M059J (cell line): ENCODE data around the gene SFXN1. TPM values are rescaled to one million over a fixed set of nuclear protein-coding genes. Genes with fewer than 3 reads are reported as not detected.
A peak's percentile ranks its signal among the peaks of the same experiment; 100 is the strongest.

Experiments
- DNase-seq: peaks from one replicate; pipeline ENCODE4 v3.0.0-alpha.2; 2012; ENCODE audit warnings: low read depth
- total RNA-seq: library from RNA; depleted of rRNA; stranded (reverse); fragments of >200 nt; shearing (Covaris generic); gene quantifications from 2 replicates; pipeline ENCODE4 v1.2.3, GENCODE V29; 2014

SFXN1 gene
- total RNA-seq, 1 experiment from 2014 or later, result 156 TPM

DNA sequence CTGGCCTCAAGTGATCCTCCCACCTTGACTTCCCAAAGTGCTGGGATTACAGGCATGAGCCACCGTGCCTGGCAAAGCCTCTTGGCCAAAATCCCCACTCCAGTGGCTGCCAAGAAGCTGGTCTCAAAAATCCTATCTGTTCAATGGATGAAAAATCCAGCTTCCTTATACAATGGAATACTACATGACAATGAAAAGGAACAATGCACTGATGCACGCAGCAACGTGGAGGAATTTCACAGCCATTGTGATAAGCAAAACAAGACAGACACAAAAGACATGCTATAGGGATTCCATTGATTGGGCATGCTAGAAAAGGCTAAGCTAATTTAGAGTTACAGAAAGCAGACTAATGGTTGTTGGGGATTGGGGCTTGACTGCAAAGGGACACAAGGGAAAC is 13.1 kb upstream of the SFXN1 start:
- DNase-seq, result no peak

DNA sequence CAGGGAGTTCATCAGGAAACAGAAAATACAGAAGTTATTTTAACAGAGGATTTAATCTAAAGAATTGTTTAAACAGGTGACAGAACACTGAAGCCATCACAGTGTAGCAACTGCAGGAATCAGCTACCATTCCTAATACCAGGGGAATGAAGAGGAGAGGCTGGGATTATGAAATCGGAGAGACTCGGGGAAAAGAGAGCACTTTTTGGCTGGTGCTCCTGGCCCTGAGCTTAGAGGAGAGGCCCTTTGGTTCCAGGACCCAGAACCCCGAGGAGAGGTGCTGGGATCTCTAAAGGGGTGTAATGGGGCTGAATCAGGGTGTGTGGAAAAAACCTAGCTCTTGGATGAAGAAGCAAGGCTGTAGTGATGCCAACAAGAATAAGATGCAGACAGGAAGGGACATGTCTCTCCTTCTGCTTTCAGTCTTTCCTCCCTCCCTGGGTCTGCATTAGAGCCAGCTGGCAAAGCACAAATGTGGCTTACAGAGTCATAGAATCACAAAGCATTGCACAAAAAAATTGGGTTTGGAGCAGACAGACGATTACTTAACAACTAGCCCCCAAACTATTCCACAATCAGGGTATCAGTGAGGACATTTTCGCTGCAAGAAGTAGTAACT is 11.6 kb upstream of the SFXN1 start:
- no peak for DNase-seq

DNA sequence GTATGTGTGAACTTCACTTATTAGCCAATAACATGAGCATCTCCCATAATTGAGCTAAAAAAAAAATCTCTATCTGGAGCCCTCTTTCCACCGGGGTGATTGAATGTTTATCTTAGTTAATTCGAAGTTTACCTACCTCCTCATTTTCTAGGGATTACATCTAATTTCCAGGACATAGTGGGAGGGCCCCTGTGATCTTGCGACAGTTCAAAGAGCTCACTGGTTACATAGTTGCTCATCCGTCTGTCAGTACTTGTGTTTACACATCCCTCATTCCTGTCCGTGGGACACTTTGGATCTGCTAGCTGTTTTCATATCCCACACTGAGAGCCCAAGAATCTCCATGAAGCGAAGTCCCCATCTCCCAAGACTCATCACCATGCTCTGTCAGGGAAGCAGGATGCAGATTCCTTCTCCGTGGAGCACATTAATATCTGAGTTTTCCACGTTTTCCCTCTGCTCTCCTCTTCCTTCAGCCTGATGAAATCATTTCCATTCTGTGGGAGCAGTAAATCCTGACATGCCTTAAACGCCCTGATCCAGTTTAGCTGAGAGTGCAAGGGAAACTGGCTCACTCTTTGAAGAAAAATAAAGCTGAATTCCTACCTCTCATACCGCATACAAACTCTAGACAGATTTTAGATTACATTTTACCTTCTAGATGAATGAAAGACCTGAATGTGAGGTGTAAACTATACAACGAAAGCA is 10.2 kb upstream of the SFXN1 start:
- DNase-seq, result no peak

DNA sequence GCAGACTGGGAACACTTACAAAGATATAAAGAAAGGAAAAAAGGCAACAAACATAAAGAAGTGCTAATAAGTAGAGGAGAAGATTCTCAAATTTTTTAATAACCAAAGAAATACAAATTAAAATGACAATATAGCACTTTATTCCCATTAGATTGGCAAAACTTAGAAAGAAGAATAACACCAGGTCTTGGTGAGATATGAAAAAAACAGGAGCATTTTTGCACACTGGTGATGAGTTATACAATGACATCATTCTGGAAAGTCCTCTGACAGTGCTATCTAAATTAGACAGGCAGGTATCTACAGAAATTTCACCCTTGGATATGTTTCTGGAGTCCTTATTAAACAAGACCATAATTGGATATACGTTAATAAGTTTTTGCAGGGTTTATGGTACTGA is 9.5 kb upstream of the SFXN1 start:
- no peak for DNase-seq

DNA sequence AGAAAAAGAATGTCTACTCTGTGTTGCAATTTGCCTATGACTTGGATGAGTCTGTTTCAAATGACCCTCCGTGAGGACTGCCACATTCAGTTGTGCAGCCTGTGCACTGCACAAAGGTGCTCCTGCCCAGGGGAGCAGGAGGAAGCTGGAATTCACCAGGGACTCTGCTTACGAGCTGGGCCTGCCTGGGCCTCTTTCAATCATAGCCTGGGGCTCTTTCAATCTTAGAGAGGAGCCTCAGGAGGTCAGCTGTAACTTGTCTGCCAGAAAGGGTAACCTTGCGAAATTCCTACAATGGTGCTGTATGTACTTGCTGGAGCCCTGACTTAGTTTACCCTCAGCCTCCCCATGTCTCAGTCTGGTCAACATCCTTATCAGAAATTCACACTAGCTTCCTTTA is 8.4 kb upstream of the SFXN1 start:
- no peak for DNase-seq

DNA sequence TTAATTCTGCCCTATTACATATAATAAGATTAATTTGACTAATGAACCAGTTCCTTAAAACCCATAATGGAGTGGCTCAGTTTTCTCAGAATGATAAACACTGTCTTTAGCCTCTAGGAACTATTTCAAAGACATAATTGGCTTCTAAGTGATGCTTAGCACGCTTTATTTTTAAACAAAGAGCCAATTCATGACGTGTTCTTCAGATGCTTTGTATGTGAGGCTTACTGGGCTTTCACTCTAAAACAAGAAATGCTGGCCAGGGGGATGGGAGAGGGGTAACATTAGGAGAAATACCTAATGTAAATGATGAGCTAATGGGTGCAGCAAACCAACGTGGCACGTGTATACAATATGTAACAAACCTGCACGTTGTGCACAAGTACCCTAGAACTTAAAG is 7.6 kb upstream of the SFXN1 start:
- DNase-seq, result no peak

DNA sequence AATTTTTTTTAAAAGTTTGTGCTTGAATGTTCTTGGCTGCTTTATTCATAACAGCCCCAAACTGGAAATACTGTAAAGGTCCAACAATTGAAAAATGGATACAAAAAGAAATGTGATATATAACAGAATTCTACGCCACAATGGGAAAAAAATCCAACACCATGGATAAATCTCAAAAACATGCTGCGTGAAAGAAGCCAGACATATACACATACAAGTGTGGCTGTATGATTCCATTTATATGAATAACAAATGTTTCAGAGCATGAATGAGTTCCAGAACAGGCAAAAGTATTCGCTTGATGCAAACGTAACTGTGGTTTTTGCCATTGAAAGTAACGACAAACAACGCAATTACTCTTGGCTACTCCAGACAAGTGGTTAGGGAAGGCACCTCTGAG is 7.2 kb upstream of the SFXN1 start:
- no peak for DNase-seq

DNA sequence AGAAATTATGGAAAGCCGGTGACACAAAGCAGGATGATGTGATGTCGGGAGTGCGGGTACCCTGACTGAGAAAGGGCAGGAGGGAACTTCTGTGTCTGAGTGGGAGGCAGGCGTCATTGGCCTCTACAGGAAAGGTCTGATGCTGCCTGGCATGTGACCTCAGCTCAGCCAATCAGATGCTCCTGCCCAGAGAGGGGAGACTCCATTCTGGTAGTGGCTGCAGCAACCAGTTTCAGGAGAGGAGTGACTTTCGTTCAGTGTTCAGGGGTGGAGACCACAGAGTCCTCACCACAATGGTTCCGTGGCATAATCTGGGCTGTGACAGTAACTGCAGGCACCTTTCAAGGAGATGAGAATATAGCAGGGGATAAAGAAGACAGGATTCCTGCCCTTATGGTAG is 6.7 kb upstream of the SFXN1 start:
- DNase-seq, result no peak

DNA sequence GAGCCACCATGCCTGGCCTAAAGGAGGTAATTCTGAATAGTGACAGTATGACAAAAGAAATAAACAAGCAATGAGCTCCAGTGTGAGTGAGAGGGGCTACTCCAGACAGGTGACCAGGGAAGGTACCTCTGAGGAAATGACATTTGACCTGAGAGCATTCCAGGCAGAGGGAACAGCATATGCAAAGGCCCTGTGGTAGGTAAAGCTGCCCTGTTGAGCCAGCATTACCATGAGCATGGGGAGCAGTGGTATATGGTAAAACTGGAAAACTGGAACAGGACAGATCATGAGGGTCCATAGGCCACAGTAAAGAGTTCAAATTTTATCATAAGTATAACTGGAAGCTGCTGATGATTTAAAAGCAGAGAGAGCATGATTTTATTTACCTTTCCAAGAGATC is 6.0 kb upstream of the SFXN1 start:
- DNase-seq, result no peak

DNA sequence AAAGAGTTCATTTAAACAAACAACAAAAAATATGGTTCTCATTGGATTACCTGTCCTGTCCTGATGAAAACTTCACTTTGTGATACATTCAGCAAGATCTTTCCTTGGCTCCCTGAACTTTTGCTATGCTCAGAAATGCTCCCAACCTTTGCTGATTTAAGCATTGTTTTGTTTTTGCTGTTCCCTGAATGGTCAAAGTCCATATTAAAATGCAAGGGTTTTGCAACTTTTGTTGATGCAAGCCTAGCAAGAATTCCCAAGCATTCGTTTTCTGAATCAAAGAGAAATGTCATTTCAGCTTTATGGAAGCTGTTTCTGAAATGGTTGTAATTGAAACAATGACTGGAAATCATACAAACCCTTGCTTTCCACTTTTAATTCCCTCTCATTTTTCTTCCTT is 3.1 kb upstream of the SFXN1 start:
- DNase-seq, result no peak

DNA sequence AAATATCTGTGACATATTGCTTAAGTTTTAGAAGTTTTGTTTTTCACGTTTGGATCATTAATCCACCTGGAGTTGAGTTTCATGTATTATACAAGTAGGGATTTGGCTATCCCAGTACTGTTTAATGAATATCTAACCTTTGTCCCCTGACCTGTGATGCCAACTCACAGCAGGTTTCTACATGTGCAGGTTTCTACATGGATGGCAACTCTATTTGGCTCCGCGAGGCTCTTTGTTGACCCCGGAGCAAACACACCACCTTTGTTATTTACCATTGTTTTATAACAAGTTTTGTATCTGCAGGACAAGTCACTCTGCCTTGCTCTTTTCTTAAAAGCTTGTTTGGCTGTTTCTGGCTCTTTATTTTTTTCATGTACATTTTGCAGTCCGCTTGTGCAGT is 920 bp upstream of the SFXN1 start:
- no peak for DNase-seq

DNA sequence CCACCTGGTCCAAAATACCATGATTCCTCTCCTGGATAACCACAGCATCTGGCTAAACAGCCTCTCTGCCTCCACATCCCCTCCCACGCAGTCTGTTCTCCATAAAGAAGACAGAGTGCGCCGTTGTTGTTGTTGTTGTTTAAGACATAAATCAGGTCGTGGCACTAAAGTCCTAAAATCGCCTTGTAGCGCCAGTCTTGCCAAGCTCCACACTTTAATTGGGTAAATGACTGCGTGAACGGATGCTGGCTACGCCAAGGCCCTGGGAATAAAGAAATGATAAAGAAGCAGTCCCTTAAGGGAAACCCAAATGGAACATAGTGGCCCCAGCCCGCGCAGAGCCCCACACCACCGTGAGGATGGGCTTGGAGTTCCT is 364 bp upstream of the SFXN1 start:
- no peak for DNase-seq

DNA sequence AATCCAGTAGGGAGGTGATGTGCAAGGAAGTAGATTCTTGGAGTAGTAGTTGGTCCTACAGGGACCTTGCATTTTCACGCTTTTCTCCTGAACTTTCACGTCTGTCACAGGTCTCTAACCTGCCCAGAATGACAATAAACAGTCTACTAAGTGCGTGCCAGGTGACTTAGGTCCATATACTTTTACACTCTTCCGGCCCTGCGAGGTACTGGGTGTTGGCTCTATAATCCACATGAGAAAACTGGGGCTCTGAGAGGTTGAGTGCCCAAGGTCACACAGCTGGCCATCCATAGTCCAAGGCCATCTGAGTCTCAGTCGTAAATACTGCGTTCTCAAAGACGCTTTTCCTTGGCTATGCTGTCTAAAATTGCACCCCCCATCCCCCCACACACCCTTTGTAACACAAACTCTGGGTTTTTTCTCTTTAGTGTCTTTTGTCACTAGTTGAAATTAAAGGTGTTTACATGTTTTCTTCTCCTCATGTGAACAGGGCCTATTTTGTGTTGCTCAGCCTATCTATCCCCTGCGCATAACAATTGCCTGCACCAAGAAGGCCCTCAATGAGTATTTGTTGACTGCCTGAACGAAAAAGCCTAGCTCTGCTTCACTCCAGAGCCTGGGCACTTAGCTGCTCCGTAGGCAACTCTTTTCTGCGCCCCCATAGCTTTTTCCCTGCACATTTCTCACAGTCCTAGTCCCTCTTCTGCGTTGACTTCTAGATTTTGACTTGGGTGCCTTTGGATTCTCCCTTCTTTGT is 943 bp downstream of the SFXN1 start:
- DNase-seq, result no peak

DNA sequence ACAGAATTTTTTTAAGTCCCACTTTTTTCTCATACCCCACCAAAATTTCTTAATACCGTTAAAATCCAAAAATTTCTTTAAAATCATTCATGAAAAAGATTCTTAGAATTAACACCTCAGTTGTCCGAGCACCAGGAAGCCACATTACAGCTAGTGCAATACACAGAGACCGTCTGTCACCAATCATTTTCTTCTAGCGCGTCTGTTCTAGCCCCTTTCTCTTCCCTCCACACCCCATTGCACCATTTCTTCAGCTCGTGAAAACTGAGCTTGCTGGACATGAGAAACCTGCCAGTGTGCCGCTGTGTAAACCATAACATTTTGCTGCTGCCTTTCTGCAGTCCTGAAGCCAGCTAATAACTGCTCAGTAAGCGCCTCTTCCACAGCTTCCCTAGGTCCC is 5.0 kb downstream of the SFXN1 start:
- DNase-seq, result no peak

DNA sequence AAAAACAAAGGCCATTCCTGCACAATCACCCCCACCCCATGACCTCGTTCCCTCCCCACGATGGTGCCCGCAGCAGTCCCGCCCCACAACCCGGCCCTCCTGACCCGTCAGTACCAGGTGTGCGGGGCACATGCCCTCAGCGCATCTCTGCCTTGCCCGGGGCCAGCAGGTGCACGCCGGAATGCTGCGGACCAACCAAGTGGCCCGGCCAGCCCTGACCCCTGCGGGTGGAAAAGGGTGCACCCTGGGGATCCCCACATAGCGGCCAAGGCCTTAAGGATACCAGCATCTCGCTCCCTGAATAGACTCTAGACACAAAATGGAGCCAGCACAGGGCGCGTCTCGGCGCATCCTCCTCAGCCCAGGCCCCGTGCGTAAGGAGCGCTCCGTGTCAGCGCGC is 6.0 kb downstream of the SFXN1 start:
- DNase-seq, result no peak

DNA sequence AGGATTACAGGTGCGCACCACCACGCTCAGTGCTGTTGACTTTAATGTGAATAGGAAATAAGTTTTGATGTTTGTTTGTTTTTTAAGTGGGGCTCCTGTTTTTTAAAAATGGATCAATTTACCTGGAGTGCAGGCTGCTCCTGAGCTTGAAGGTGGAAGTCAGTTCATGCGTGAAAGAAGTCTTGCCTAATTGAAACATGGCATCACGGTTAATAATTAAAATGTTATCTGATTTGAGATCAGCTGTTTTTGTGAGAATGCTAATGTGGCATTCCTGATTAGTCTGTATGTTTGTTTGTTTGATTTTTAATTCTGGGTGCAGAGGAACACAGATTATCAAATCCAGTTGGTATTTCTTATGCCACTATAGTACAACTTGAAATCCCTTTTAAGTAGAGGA is 6.5 kb downstream of the SFXN1 start:
- no peak for DNase-seq

DNA sequence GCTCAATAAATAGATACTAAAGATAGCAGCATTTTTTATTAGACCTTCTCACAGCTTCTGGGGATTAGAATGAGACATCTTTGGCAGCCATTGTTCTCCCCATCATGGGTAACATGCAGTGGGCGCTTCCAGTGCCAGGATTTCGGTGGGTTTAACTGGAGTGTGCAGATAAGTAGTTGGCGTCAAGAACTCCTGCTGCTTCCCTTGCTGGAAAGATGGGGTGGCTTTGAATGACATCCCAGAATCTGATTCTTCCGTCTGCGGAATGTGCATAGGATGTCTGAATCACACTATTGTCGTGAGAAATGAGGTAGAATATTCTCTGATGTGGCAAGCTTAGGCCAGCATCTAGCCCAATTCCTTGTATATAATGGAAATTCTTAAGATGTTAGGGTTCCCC is 7.3 kb downstream of the SFXN1 start:
- no peak for DNase-seq

DNA sequence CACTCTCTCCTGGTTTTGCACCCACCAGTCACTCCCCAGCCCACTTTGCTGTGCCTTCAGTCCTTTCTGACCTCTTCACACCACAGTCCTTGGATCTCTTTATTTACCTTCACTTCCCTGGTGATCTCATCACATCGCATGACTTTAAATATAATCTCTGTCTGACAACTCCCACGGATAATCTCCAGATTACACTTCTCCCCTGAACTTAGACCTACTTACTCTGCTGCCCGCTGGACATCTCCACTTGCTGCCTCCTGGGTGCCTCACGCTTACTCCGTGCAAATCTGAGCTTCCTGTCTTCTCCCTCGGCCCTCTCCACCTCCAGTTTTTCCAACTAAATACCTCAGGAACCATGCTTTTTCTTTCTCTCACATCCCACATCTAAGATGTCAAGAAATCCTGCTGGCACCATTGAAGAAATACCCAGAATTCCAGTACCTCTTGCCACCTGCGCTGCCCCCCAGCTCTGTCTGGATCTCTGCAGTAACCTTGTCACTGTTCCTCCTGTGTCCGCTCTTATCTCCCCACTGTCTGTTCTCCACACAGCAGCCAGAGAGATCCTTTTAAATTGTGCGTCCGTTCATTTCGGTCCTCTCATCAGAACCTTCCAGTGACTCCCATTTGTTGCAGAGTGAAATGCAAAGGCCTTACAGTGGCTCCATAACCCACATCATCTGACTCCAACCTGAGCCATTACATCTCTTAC is 9.3 kb downstream of the SFXN1 start:
- DNase-seq, result no peak

DNA sequence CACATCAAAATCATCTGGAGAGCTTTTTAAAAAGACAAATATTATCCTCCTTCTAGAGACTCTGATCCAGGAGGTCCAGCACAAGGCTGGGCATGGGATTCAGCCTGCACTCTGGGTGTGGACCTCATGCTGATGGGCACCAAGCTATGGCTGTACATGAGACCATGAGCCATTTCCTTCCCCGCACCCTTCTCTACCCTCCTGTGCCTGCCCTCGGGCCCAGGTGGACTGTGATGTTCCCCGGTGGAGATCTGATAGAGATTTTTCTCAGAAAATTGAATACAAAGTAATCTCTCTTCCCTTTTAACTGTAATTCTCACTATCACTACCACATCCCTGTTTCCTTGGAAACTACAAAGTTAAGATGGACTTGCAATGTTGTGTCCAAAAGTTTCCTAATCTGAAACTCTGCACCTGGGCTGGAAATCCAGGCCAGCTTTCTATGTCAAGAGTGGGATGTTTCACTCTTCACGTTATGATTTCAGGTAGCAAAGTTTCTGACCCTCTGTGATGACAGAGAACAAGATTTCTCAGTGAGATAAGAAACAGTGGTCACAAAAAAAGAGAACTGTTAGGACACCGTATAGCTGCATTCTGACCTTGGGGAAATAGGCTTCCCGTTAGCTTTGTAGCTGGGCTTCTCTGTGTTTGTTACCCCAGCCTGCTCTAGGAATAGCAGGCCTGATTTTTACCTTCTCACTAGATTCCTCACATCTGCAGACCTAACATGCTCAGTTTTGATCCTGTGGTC is 11.5 kb downstream of the SFXN1 start:
- DNase-seq, result no peak

DNA sequence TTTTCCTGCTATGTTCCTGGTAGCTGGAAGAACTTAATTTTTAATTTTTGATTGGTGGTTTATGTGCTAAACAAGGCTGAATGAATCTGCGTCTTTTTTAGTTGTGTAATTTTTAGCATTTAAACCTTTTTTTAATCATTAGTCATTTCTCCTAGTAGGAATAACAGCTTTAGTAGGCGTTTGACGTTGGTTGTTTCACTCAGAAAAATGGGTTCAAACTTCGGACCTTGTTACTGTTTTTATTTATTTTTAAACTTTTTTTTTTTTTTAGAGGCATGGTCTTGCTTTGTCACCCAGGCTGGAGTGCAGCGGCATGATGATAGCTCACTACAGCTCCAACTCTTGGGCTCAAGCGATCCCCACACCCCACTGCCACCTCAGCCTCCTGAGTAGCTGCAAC is 12.9 kb downstream of the SFXN1 start:
- no peak for DNase-seq

DNA sequence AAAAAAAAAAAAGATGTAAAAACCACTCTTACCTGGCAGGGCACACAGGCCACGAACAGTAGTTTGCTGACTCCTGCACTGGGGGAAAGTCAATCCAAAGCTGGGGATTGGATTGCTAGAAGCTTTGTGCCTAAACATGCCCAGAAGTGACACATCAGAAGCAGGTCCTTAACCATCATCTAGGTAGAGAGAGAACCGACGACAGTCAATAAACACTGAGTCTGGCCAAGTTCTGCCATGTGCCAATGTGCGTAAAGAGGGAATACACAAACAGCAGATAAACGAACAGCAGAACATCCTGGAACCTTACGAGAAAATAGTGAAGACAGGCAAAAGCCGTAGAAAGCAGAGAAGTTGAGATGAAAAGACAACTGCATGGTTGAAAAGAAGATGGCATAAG is 14.9 kb downstream of the SFXN1 start:
- DNase-seq, result no peak

DNA sequence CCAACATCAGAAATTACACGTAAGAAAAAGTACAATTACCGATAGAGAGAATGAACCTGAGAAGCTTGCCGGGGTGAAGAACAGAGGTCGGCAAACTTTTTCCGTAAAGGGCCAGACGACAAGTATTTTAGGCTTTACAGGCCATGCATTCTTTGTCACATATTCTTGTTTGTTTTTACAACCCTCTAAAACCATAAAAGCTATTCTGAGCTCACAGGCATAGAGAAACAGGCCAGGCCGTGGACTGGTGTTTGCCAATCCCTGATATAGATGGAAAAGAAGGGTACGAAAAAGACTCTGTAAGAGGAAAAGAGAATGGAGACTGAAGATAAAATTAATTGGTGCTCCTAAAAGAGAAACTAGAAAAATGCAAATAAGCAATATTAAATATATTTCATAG is 15.4 kb downstream of the SFXN1 start:
- DNase-seq, result peak; percentile 29
